H9 (cell line): ENCODE measurements around the gene BCAR3. TPM values are rescaled to one million over a fixed set of nuclear protein-coding genes. Genes with fewer than 3 reads are reported as not detected.

Experiments
- DNase-seq: peaks from one replicate; pipeline ENCODE4 v3.0.0-alpha.2; 2017
- H2AFZ ChIP-seq: one replicate; pipeline ENCODE4 v1.6.1; 2013; ENCODE audit warnings: mild to moderate bottlenecking, low read length, control low read depth, moderate library complexity
- H2AK5ac ChIP-seq: 2 replicates; pipeline ENCODE4 v1.6.1; 2013; ENCODE audit warnings: low read length, control low read depth, mixed read lengths; ENCODE audit not compliant: insufficient read length
- H2BK120ac ChIP-seq: one replicate; pipeline ENCODE4 v1.6.1; 2013; ENCODE audit warnings: low read depth, mild to moderate bottlenecking, low read length, control low read depth, inconsistent platforms; ENCODE audit not compliant: poor library complexity, severe bottlenecking
- H2BK12ac ChIP-seq: 2 replicates; pipeline ENCODE4 v1.6.1; 2013; ENCODE audit warnings: low read length, control low read depth, mixed read lengths, low read depth; ENCODE audit not compliant: insufficient read length
- H2BK15ac ChIP-seq: 2 replicates; pipeline ENCODE4 v1.6.1; 2013; ENCODE audit warnings: low read depth, low read length, control low read depth
- H2BK20ac ChIP-seq: one replicate; pipeline ENCODE4 v1.6.1; 2013; ENCODE audit warnings: low read depth, mild to moderate bottlenecking, low read length, control low read depth, inconsistent platforms; ENCODE audit not compliant: poor library complexity, severe bottlenecking
- H2BK5ac ChIP-seq: 2 replicates; pipeline ENCODE4 v1.6.1; 2013; ENCODE audit warnings: low read length, control low read depth, mixed read lengths; ENCODE audit not compliant: insufficient read length
- H3K14ac ChIP-seq: 2 replicates; pipeline ENCODE4 v1.6.1; 2013; ENCODE audit warnings: low read length, control low read depth; ENCODE audit not compliant: insufficient read depth
- H3K18ac ChIP-seq: 2 replicates; pipeline ENCODE4 v1.6.1; 2013; ENCODE audit warnings: low read depth, mild to moderate bottlenecking, mixed read lengths, low read length, control low read depth; ENCODE audit not compliant: insufficient read length
- H3K23ac ChIP-seq: 2 replicates; pipeline ENCODE4 v1.6.1; 2013; ENCODE audit warnings: low read length, control low read depth, mixed read lengths, low read depth; ENCODE audit not compliant: insufficient read length
- H3K23me2 ChIP-seq: 2 replicates; pipeline ENCODE4 v1.6.1; 2013; ENCODE audit warnings: low read depth, mild to moderate bottlenecking, mixed read lengths, low read length, control low read depth; ENCODE audit not compliant: insufficient read length, poor library complexity, severe bottlenecking
- H3K27ac ChIP-seq: 2 replicates; pipeline ENCODE4 v1.5.1; 2013; ENCODE audit warnings: low read length, control low read depth, mixed read lengths, low read depth; ENCODE audit not compliant: insufficient read length
- H3K27me3 ChIP-seq: 2 replicates; pipeline ENCODE4 v1.6.1; 2013; ENCODE audit warnings: low read length, control low read depth, inconsistent platforms; ENCODE audit not compliant: insufficient read depth
- H3K4ac ChIP-seq: 2 replicates; pipeline ENCODE4 v1.6.1; 2013; ENCODE audit warnings: low read depth, mild to moderate bottlenecking, control low read depth, inconsistent platforms, low read length, moderate library complexity
- H3K4me1 ChIP-seq: 2 replicates; pipeline ENCODE4 v1.6.1; 2013; ENCODE audit warnings: low read length, control low read depth, inconsistent platforms; ENCODE audit not compliant: insufficient read depth
- H3K4me2 ChIP-seq: 2 replicates; pipeline ENCODE4 v1.6.1; 2013; ENCODE audit warnings: low read length, control low read depth, mixed read lengths; ENCODE audit not compliant: insufficient read length, insufficient read depth
- H3K56ac ChIP-seq: 2 replicates; pipeline ENCODE4 v1.6.1; 2013; ENCODE audit warnings: low read depth, mild to moderate bottlenecking, mixed read lengths, low read length, control low read depth; ENCODE audit not compliant: insufficient read length
- H3K79me1 ChIP-seq: 2 replicates; pipeline ENCODE4 v1.6.1; 2013; ENCODE audit warnings: low read depth, mild to moderate bottlenecking, moderate library complexity, low read length, control low read depth, inconsistent platforms; ENCODE audit not compliant: insufficient read depth, poor library complexity, severe bottlenecking
- H3K79me2 ChIP-seq: 2 replicates; pipeline ENCODE4 v1.6.1; 2013; ENCODE audit warnings: low read length, control low read depth, inconsistent platforms; ENCODE audit not compliant: insufficient read depth
- H3K9ac ChIP-seq: 2 replicates; pipeline ENCODE4 v1.6.1; 2013; ENCODE audit warnings: low read length, control low read depth, mixed read lengths; ENCODE audit not compliant: insufficient read length; ENCODE audit errors: extremely low read depth
- H3K9me3 ChIP-seq: one replicate; pipeline ENCODE4 v1.6.1; 2013; ENCODE audit warnings: low read depth, low read length, inconsistent platforms; ENCODE audit not compliant: control insufficient read depth
- H3T11ph ChIP-seq: one replicate; pipeline ENCODE4 v1.6.1; 2013; ENCODE audit warnings: mild to moderate bottlenecking, low read length, control low read depth, inconsistent platforms
- H4K20me1 ChIP-seq: one replicate; pipeline ENCODE4 v1.6.1; 2013; ENCODE audit not compliant: control insufficient read depth, insufficient read length, insufficient read depth
- H4K5ac ChIP-seq: 2 replicates; pipeline ENCODE4 v1.6.1; 2013; ENCODE audit warnings: low read depth, mild to moderate bottlenecking, mixed read lengths, low read length, control low read depth; ENCODE audit not compliant: insufficient read length
- H4K8ac ChIP-seq: replicated peaks from 2 replicates; pipeline ENCODE4 v1.6.1; 2013; ENCODE audit warnings: low read length, control low read depth, mixed read lengths, low read depth; ENCODE audit not compliant: insufficient read length
- H4K91ac ChIP-seq: 2 replicates; pipeline ENCODE4 v1.6.1; 2013; ENCODE audit warnings: low read depth, mild to moderate bottlenecking, moderate library complexity, mixed read lengths, low read length, control low read depth; ENCODE audit not compliant: insufficient read length
- H3K27ac Mint-ChIP-seq, 3 experiments: 2 replicates in 2 of 3; 3 replicates in 1 of 3; pipeline ENCODE4 v1.8.0; 2020 to 2021; ENCODE audit warnings: mixed read lengths in 3 of 3, mild to moderate bottlenecking in 1 of 3, moderate library complexity in 1 of 3
- H3K27me3 Mint-ChIP-seq: 2 replicates; pipeline ENCODE4 v1.8.0; 2021; ENCODE audit warnings: low read depth, mild to moderate bottlenecking, moderate library complexity, mixed read lengths
- H3K36me3 Mint-ChIP-seq, 3 experiments: 2 replicates in 2 of 3; 3 replicates in 1 of 3; pipeline ENCODE4 v1.8.0; 2020 to 2021; ENCODE audit warnings: low read depth in 3 of 3, mixed read lengths in 3 of 3; ENCODE audit not compliant: insufficient read depth in 1 of 3
- H3K4me1 Mint-ChIP-seq, 2 experiments: 2 replicates each; pipeline ENCODE4 v1.8.0; 2020; ENCODE audit warnings: mixed read lengths in 2 of 2
- H3K4me3 Mint-ChIP-seq, 2 experiments: 2 replicates in 1 of 2; 3 replicates in 1 of 2; pipeline ENCODE4 v1.8.0; 2020 to 2021; ENCODE audit warnings: mild to moderate bottlenecking in 2 of 2, mixed read lengths in 2 of 2, moderate library complexity in 1 of 2
- H3K9me3 Mint-ChIP-seq, 2 experiments: 2 replicates in 1 of 2; 3 replicates in 1 of 2; pipeline ENCODE4 v1.8.0; 2020; ENCODE audit warnings: mild to moderate bottlenecking in 2 of 2, mixed read lengths in 2 of 2, moderate library complexity in 1 of 2
- CTCF ChIP-seq: fragments of 200-600 bp; sonication (generic); conservative IDR thresholded peaks from 3 replicates; pipeline ENCODE4 v1.8.0; 2021; ENCODE audit warnings: antibody characterized with exemption, mild to moderate bottlenecking
- total RNA-seq: library from RNA; stranded (reverse); gene quantifications from 2 replicates; pipeline ENCODE4 v1.2.1, GENCODE V29; 2021

Gene BCAR3
- total RNA-seq, 1 experiment from 2014 or later = 4.9 TPM

- H3K79me2 ChIP-seq = peaks cover 6% of the 10 kb centered on the region; the same call in 1 of the 2 replicates
- H4K5ac ChIP-seq = no peak overlapping the region
- H3K23me2 ChIP-seq = no peaks in the 10 kb centered on the region
- no peaks in the 10 kb centered on the region for H3K27me3 Mint-ChIP-seq
- H2BK20ac ChIP-seq = no peak overlapping the region
- H3K27ac ChIP-seq = no peak overlapping the region
- H3K4ac ChIP-seq = no peak overlapping the region
- H3K9me3 Mint-ChIP-seq = no peaks in the 10 kb centered on the region
- no peak overlapping the region for H3T11ph ChIP-seq
- H3K4me1 ChIP-seq = no peaks in the 10 kb centered on the region; the same call in 1 of the 2 replicates
- no peaks in the 10 kb centered on the region for H3K79me1 ChIP-seq
- no peak overlapping the region for H4K91ac ChIP-seq
- TF ChIP-seq CTCF = no peak
- H3K4me1 Mint-ChIP-seq = peaks cover 12% of the 10 kb centered on the region in 2 experiments
- no peak overlapping the region for H3K9ac ChIP-seq
- H3K23ac ChIP-seq = no peak overlapping the region
- H4K20me1 ChIP-seq = no peaks in the 10 kb centered on the region
- H3K27me3 ChIP-seq = no peaks in the 10 kb centered on the region
- H2BK15ac ChIP-seq = no peak overlapping the region
- peaks cover 9 to 28% (median 20%) of the 10 kb centered on the region in 3 experiments; a peak in 6 of 7 replicates for H3K36me3 Mint-ChIP-seq
- peak overlapping the region in 2 of 3 experiments; percentile 54 to 85; a peak in 2 of 7 replicates for H3K27ac Mint-ChIP-seq
- H2BK12ac ChIP-seq = no peak overlapping the region
- no peak overlapping the region for H3K18ac ChIP-seq
- no peak overlapping the region for H2BK120ac ChIP-seq
- no peak overlapping the region for H3K56ac ChIP-seq
- no peak overlapping the region for H3K4me2 ChIP-seq
- no peak overlapping the region for H3K14ac ChIP-seq
- H2AK5ac ChIP-seq = no peak overlapping the region
- no peak overlapping the region for H2BK5ac ChIP-seq
- H3K9me3 ChIP-seq = no peaks in the 10 kb centered on the region
- no peak overlapping the region for H2AFZ ChIP-seq
- DNase-seq = no peak
- H3K4me3 Mint-ChIP-seq = no peak overlapping the region
- no peak overlapping the region for H4K8ac ChIP-seq
Observed at GRCh38 chr1:93518516-93518915, 163.1 kb downstream of the BCAR3 start.
